ENCODE measurements around the gene KRTAP5-3. TPM values are rescaled to one million over a fixed set of nuclear protein-coding genes. Genes with fewer than 3 reads are reported as not detected.

Gene KRTAP5-3
- polyA plus RNA-seq, 1 donor from 2014 or later: not detected

- Histone ChIP-seq H3K9ac (ENCODE audit: low read length) (no peak overlapping the region), H3F3A (ENCODE audit: insufficient read depth, low read length, poor library complexity, severe bottlenecking) (no peaks in the 10 kb centered on the region), H2AFZ (ENCODE audit: low read depth, low read length) (no peak overlapping the region), H3K4me2 (ENCODE audit: low read length) (no peak overlapping the region), H3K4me3 (ENCODE audit: low read length) (no peak overlapping the region), H3K36me3 (ENCODE audit: insufficient read depth, low read length) (no peaks in the 10 kb centered on the region), H3K9me2 (ENCODE audit: insufficient read depth, low read length) (no peaks in the 10 kb centered on the region), H3K27ac (ENCODE audit: low read length) (no peak overlapping the region), H3K79me2 (replicated peaks; ENCODE audit: insufficient read depth, low read length) (no peaks in the 10 kb centered on the region), H3K9me3 (ENCODE audit: low read length) (no peaks in the 10 kb centered on the region), H3K27me3 (ENCODE audit: insufficient read depth, low read depth, low read length) (no peaks in the 10 kb centered on the region), H4K20me1 (ENCODE audit: insufficient read depth) (no peaks in the 10 kb centered on the region)
- no peak for TF ChIP-seq MXI1 (conservative IDR thresholded peaks at IDR 0.05; ENCODE audit: poor library complexity, severe bottlenecking)
These were observed 30.9 kb upstream of the KRTAP5-3 start for GRCh38 chr11:1639102-1639620.

GRCh38 chr11:1638344-1638743 is 30.1 kb upstream of the KRTAP5-3 start:
- Histone ChIP-seq H3K27me3 (ENCODE audit: insufficient read depth, low read depth, low read length) (no peaks in the 10 kb centered on the region), H3K27ac (ENCODE audit: low read length) (no peak overlapping the region), H3K9me2 (ENCODE audit: insufficient read depth, low read length) (no peaks in the 10 kb centered on the region), H3K9ac (ENCODE audit: low read length) (no peak overlapping the region), H3K4me2 (ENCODE audit: low read length) (no peak overlapping the region), H3K9me3 (ENCODE audit: low read length) (no peaks in the 10 kb centered on the region), H3K4me3 (ENCODE audit: low read length) (no peak overlapping the region), H2AFZ (ENCODE audit: low read depth, low read length) (no peak overlapping the region), H3F3A (ENCODE audit: insufficient read depth, low read length, poor library complexity, severe bottlenecking) (no peaks in the 10 kb centered on the region), H3K36me3 (ENCODE audit: insufficient read depth, low read length) (no peaks in the 10 kb centered on the region), H3K79me2 (replicated peaks; ENCODE audit: insufficient read depth, low read length) (no peaks in the 10 kb centered on the region), H4K20me1 (ENCODE audit: insufficient read depth) (no peaks in the 10 kb centered on the region)
- TF ChIP-seq CTCF (IDR thresholded peaks at IDR 0.05; ENCODE audit: poor library complexity, severe bottlenecking) (no peak), RAD21 (conservative IDR thresholded peaks at IDR 0.05) (no peak), REST (IDR thresholded peaks at IDR 0.05; ENCODE audit: borderline replicate concordance) (no peak), EZH2 (IDR thresholded peaks at IDR 0.05; ENCODE audit: borderline replicate concordance, insufficient read depth, low read length, poor library complexity, severe bottlenecking) (no peak), SMC3 (conservative IDR thresholded peaks at IDR 0.05; ENCODE audit: poor library complexity) (no peak), TAF1 (IDR thresholded peaks at IDR 0.05; ENCODE audit: low read depth) (no peak), EP300 (conservative IDR thresholded peaks at IDR 0.05; ENCODE audit: poor library complexity, severe bottlenecking) (no peak), POLR2AphosphoS5 (IDR thresholded peaks at IDR 0.05) (no peak), MXI1 (conservative IDR thresholded peaks at IDR 0.05; ENCODE audit: poor library complexity, severe bottlenecking) (no peak)

- Histone ChIP-seq H3K27me3 (ENCODE audit: insufficient read depth, low read depth, low read length) (no peaks in the 10 kb centered on the region), H3K9me3 (ENCODE audit: low read length) (no peaks in the 10 kb centered on the region), H3K79me2 (replicated peaks; ENCODE audit: insufficient read depth, low read length) (no peaks in the 10 kb centered on the region), H2AFZ (ENCODE audit: low read depth, low read length) (no peak overlapping the region), H4K20me1 (ENCODE audit: insufficient read depth) (no peaks in the 10 kb centered on the region), H3K4me2 (ENCODE audit: low read length) (no peak overlapping the region), H3K9me2 (ENCODE audit: insufficient read depth, low read length) (no peaks in the 10 kb centered on the region), H3K9ac (ENCODE audit: low read length) (no peak overlapping the region), H3K27ac (ENCODE audit: low read length) (no peak overlapping the region), H3F3A (ENCODE audit: insufficient read depth, low read length, poor library complexity, severe bottlenecking) (no peaks in the 10 kb centered on the region), H3K36me3 (ENCODE audit: insufficient read depth, low read length) (no peaks in the 10 kb centered on the region), H3K4me3 (ENCODE audit: low read length) (no peak overlapping the region)
- TF ChIP-seq REST (IDR thresholded peaks at IDR 0.05; ENCODE audit: borderline replicate concordance): no peak
- no peak for TF ChIP-seq SMC3 (conservative IDR thresholded peaks at IDR 0.05; ENCODE audit: poor library complexity)
- no peak for TF ChIP-seq EP300 (conservative IDR thresholded peaks at IDR 0.05; ENCODE audit: poor library complexity, severe bottlenecking)
- TF ChIP-seq CTCF (IDR thresholded peaks at IDR 0.05; ENCODE audit: poor library complexity, severe bottlenecking): no peak
- no peak for TF ChIP-seq RAD21 (conservative IDR thresholded peaks at IDR 0.05)
- TF ChIP-seq TAF1 (IDR thresholded peaks at IDR 0.05; ENCODE audit: low read depth): no peak
- no peak for TF ChIP-seq POLR2AphosphoS5 (IDR thresholded peaks at IDR 0.05)
- no peak for TF ChIP-seq EZH2 (IDR thresholded peaks at IDR 0.05; ENCODE audit: borderline replicate concordance, insufficient read depth, low read length, poor library complexity, severe bottlenecking)
- no peak for TF ChIP-seq MXI1 (conservative IDR thresholded peaks at IDR 0.05; ENCODE audit: poor library complexity, severe bottlenecking)
These were observed 29.4 kb upstream of the KRTAP5-3 start for GRCh38 chr11:1637628-1638027.
